Measurements from ENCODE around the gene IRGC. TPM values are rescaled to one million over a fixed set of nuclear protein-coding genes. Genes with fewer than 3 reads are reported as not detected.

IRGC gene
- not detected for total RNA-seq

DNA sequence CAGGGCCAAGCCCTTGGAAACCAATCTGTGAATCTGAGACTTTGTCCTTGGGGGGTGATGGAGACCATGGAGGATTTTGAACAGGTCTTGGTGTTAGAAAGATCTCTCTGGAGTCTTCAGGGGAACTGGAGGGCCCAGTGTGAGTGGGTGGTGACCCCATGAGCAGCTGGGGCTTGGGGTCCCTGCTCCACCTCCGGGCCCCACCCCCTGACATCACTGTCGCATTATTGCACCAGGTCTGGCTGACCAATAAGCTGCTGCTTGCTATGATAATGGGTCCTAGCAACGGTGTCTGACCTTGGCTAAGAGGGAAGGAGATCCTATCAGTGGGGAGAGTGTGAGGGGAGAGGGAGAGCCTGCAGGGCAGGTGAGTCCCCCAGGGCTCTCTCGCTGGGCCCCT lies at the start of gene IRGC:
TSS of gene IRGC (plus strand) at position 301 of the 400 bp plus-strand sequence. CDS start 2,483 bp downstream, outside the sequence.
- no peak within 1 kb of the TSS for H3K4me3 ChIP-seq (ENCODE audit: low read depth, poor library complexity, severe bottlenecking)
- WGBS, 2 donors = 62 to 92% methylated on average over 2 to 4 of the region's 4 CpGs
- TF ChIP-seq CTCF (IDR thresholded peaks at IDR 0.05) (no peak), POLR2A (IDR thresholded peaks at IDR 0.05) (no peak)
- DNase-seq (ENCODE audit: low spot score in 2 of 2) = no peak
- intact Hi-C loops (cut with DNase I; ENCODE audit: low total_unique reads) = no loop called here

DNA sequence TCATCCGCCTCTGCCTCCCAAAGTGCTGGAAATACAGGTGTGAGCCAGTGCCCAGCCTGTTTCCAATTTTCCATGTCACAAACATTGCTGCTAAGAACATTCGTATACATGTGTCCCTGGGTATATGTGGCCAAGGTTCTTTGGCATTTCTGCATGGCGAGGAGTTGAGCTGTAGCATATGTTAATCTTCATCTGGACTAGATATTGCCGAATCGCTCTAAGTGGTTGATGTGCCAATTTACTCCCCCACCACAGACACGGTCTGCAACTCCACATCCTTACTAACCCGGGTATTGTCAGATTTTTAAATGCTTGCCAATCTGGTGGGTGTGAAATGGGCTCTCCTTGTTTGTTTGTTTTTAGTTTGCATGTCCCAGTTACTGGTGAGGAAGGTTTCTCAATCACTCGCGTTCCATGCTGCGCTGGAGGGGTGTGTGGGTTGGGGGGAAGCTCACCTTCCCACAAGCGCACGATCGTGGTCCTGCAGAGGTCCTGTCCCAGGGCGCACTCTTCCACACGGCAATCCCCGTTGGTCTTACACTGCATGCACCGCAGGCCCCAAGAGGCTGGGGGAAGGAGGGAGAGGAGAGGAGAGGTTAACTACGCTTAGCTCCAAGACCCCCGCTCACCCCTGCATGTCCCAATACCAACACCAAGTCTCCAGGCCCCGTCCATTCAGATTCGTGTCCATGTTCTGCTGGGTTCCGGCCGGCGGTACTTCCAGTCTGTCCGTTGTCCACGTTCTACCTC lies 48.6 kb upstream of the IRGC start:
- H3K4me3 ChIP-seq (ENCODE audit: low read depth, poor library complexity, severe bottlenecking) = no peak overlapping the region
- TF ChIP-seq POLR2A (IDR thresholded peaks at IDR 0.05) (no peak), CTCF (IDR thresholded peaks at IDR 0.05) (no peak)
- WGBS, 2 donors = 62 to 70% methylated on average over 26 of the region's 26 CpGs
- intact Hi-C loops (cut with DNase I; ENCODE audit: low total_unique reads) = no loop called here
- peak in 1 of 2 donors; percentile 91 for DNase-seq (ENCODE audit: low spot score in 2 of 2)

DNA sequence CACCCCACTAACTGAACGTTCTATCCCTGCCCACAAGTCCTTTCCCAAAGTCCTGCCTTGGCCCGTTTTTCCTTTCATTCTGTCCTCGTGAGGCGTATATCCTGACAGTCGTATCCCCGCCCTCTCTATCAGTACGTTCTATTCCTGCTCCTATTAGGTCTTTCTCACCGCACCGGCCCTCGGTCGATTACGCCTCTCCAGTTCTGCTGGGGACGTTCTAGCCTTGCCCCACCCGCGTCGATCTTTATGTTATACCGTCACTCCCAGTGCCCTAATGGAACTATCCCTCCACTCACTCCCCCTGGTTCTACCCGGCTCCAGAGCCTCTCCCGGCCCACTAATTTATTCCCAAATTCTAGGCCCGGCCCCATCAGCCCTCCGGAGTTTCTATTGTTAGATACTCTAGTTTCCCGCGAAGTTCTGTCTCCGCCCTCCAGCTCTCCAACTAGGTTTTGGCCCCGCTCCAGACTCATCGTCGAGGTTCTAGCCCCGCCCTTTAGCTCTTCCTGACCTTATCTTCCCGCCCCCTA lies 47.9 kb upstream of the IRGC start:
- TF ChIP-seq CTCF (IDR thresholded peaks at IDR 0.05) (no peak), POLR2A (IDR thresholded peaks at IDR 0.05) (no peak)
- peak in 1 of 2 donors; percentile 40 for DNase-seq (ENCODE audit: low spot score in 2 of 2)
- intact Hi-C loops (cut with DNase I; ENCODE audit: low total_unique reads) = no loop called here
- WGBS, 2 donors = 7 to 10% methylated on average over 29 of the region's 29 CpGs
- H3K4me3 ChIP-seq (ENCODE audit: low read depth, poor library complexity, severe bottlenecking) = no peak overlapping the region

DNA sequence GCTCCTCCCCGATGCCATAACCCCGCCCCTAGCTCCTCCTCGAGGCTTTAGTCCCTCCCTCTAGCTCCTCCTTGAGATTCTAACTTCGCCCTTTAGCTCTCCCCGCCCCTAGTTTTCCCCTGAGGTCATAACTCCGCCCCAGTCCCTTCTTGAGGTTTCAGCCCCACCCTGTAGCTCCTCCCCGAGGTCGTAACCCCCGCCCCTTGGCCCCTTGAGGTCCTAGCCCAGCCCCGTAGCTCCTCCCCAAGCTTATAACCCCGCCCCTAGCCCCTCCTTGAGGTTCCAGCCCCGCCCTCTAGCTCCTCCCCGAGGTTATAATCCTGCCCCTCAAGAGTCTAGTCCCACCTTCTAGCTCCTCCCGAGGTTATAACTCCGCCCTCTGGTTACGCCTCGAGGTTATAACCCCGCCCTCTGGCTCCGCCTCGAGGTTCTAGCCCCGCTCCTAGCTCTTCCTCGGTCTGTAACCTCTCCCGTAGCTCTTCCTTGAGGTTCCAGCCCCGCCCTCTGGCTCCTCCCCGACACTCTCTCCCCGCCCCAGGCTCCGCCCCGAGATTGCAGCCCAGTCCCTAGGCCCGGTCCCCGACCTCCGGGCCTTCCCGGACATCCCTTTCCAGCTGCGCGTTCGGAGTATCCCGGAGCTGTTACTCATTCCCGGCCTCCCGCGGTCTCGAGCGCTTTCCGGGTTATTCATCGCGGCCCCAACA lies 47.3 kb upstream of the IRGC start:
- H3K4me3 ChIP-seq (ENCODE audit: low read depth, poor library complexity, severe bottlenecking) = peak overlapping the region; percentile 46
- WGBS, 2 donors = 1% methylated on average over 44 of the region's 44 CpGs
- TF ChIP-seq CTCF (IDR thresholded peaks at IDR 0.05) = no peak
- peak in 1 of 2 donors; percentile 65 for TF ChIP-seq POLR2A (IDR thresholded peaks at IDR 0.05)
- intact Hi-C loops (cut with DNase I; ENCODE audit: low total_unique reads) = no loop called here
- DNase-seq (ENCODE audit: low spot score in 2 of 2) = peak; percentile 100

GRCh38 chr19:43672061-43672679 lies 43.7 kb upstream of the IRGC start:
- intact Hi-C loops (cut with DNase I; ENCODE audit: low total_unique reads) = no loop called here
- TF ChIP-seq POLR2A (IDR thresholded peaks at IDR 0.05) = no peak
- no peak for TF ChIP-seq CTCF (IDR thresholded peaks at IDR 0.05)
- 59 to 60% methylated on average over 5 to 6 of the region's 6 CpGs for WGBS, 2 donors
- DNase-seq (ENCODE audit: low spot score in 2 of 2) = no peak
- H3K4me3 ChIP-seq (ENCODE audit: low read depth, poor library complexity, severe bottlenecking) = no peak overlapping the region
